CD4-positive, alpha-beta memory T cell (primary cell): ENCODE data around the gene PYM1. TPM values are rescaled to one million over a fixed set of nuclear protein-coding genes. Genes with fewer than 3 reads are reported as not detected.

Source experiments
- CTCF ChIA-PET: fragments of 350-600 bp; sonication (Branson Sonifier 250); formaldehyde crosslinking; loops from one replicate; lab custom pipeline; 2021; ENCODE audit warnings: inconsistent platforms; ENCODE audit not compliant: partially characterized antibody; lab: Charles Lee
- POLR2A ChIA-PET: fragments of 350-600 bp; sonication (Branson Sonifier 250); formaldehyde crosslinking; loops from one replicate; lab custom pipeline; 2021; ENCODE audit not compliant: partially characterized antibody; lab: Charles Lee
- DNase-seq, 5 donors: peaks; one replicate each; pipeline versions ENCODE4 v3.0.0 to v3.0.0-alpha.2; 2020 to 2022; ENCODE audit warnings: mixed read lengths in 1 of 5
- H3K27ac ChIP-seq: one replicate; pipeline ENCODE4 v1.7.0; 2013; ENCODE audit warnings: low read depth, low read length
- H3K27me3 ChIP-seq: 2 replicates; pipeline ENCODE4 v1.7.0; 2013; ENCODE audit warnings: mild to moderate bottlenecking, low read length, moderate library complexity; ENCODE audit not compliant: insufficient read depth
- H3K36me3 ChIP-seq: 2 replicates; pipeline ENCODE4 v1.7.0; 2013; ENCODE audit warnings: mild to moderate bottlenecking, low read length, moderate library complexity; ENCODE audit not compliant: insufficient read depth
- H3K4me1 ChIP-seq: 2 replicates; pipeline ENCODE4 v1.7.0; 2013; ENCODE audit warnings: mild to moderate bottlenecking, low read length, moderate library complexity; ENCODE audit not compliant: insufficient read depth
- H3K4me3 ChIP-seq, 2 donors: one replicate each; pipeline ENCODE4 v1.7.0; 2013; ENCODE audit warnings: low read length in 2 of 2, mild to moderate bottlenecking in 1 of 2
- H3K9me3 ChIP-seq, 2 donors: one replicate each; pipeline ENCODE4 v1.7.0; 2013; ENCODE audit warnings: low read length in 2 of 2, control low read depth in 1 of 2; ENCODE audit not compliant: control insufficient read depth in 1 of 2
- H3K27ac Mint-ChIP-seq, 7 donors: one replicate each; pipeline ENCODE4 v1.8.0; 2020 to 2021; ENCODE audit warnings: mixed read lengths in 7 of 7, mild to moderate bottlenecking in 6 of 7, inconsistent platforms in 3 of 7, moderate library complexity in 3 of 7
- H3K27me3 Mint-ChIP-seq, 2 donors: one replicate each; pipeline ENCODE4 v1.8.0; 2020 to 2021; ENCODE audit warnings: mixed read lengths in 2 of 2
- H3K36me3 Mint-ChIP-seq, 2 donors: one replicate each; pipeline ENCODE4 v1.8.0; 2020 to 2021; ENCODE audit warnings: mixed read lengths in 2 of 2, inconsistent platforms in 1 of 2, mild to moderate bottlenecking in 1 of 2
- H3K4me1 Mint-ChIP-seq, 4 donors: one replicate each; pipeline ENCODE4 v1.8.0; 2020 to 2021; ENCODE audit warnings: mixed read lengths in 4 of 4, mild to moderate bottlenecking in 1 of 4
- H3K4me3 Mint-ChIP-seq, 8 donors: one replicate each; pipeline ENCODE4 v1.8.0; 2020 to 2021; ENCODE audit warnings: mixed read lengths in 8 of 8, mild to moderate bottlenecking in 7 of 8, moderate library complexity in 6 of 8, inconsistent platforms in 3 of 8
- H3K9me3 Mint-ChIP-seq, 8 donors: one replicate each; pipeline ENCODE4 v1.8.0; 2020 to 2021; ENCODE audit warnings: mixed read lengths in 8 of 8, mild to moderate bottlenecking in 5 of 8, inconsistent platforms in 3 of 8, moderate library complexity in 1 of 8
- intact Hi-C: fragments of 100-400 bp; cut with micrococcal nuclease; formaldehyde crosslinking; loops from one replicate; pipeline ENCODE4 v1.15.1; 2023
- polyA plus RNA-seq, 2 donors: library from polyadenylated mRNA; unstranded; fragments of 300-500 nt; fragmentation: Illumina TruSeq; gene quantifications; one replicate each; pipeline ENCODE4 v1.2.3, GENCODE V29; 2021
- total RNA-seq, 2 experiments: library from RNA; stranded (reverse); gene quantifications; one replicate each; pipeline ENCODE4 v1.2.3, GENCODE V29; 2021

Gene PYM1
- total and polyA plus RNA-seq, 4 experiments from 2014 or later: 35.7 to 86.9 (median 57.2) TPM

DNA sequence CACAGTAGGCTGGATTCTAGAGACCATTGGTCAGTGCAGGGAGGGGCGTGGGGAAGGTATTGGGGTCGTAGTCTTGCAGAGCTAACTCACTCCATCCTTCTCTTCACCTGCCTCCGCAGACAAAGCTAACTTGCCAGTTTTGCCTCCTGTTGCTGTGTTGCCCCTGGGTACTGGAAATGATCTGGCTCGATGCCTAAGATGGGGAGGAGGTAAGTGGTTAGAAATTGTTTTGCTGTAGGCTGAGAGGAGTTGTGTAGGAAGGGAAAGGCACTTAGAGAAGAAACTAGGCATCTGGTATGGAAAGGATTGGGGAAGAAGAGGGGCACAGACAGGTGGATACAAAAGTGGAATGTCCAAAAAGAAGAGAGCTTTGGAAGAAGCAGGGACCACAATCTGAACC lies 14.4 kb upstream of the PYM1 start:
- no peaks in the 10 kb centered on the region for H3K27me3 ChIP-seq
- no peak overlapping the region for H3K4me3 ChIP-seq
- peak overlapping the region; percentile 12 for H3K27ac ChIP-seq
- intact Hi-C loops: no loop called here
- peak overlapping the region; percentile 23 to 90 (median 68) for H3K27ac Mint-ChIP-seq
- H3K4me1 ChIP-seq: peaks cover 48% of the 10 kb centered on the region
- H3K27me3 Mint-ChIP-seq: no peaks in the 10 kb centered on the region
- ChIA-PET CTCF (interaction anchor here (1.2 to 5.2 kb wide), 4 partner anchors 13 to 203 kb away, joined by 4 to 48 read pairs (median 6); partner anchors contain the start of genes ORMDL2 and SARNP), POLR2A (interaction anchor here (1.0 to 47.8 kb wide), 5 partner anchors 2 to 162 kb away, joined by 3 to 1214 read pairs (median 4); partner anchors contain the start of genes DGKA, ORMDL2, PYM1 and RAB5B)
- peaks cover 90% of the 10 kb centered on the region for H3K36me3 ChIP-seq
- H3K36me3 Mint-ChIP-seq: peaks cover 93 to 94% of the 10 kb centered on the region in 2 donors
- peak overlapping the region in 1 of 8 donors; percentile 63 for H3K4me3 Mint-ChIP-seq
- no peak for DNase-seq
- H3K4me1 Mint-ChIP-seq: peaks cover 47 to 84% (median 52%) of the 10 kb centered on the region in 4 donors
- no peaks in the 10 kb centered on the region for H3K9me3 Mint-ChIP-seq
- no peaks in the 10 kb centered on the region for H3K9me3 ChIP-seq

DNA sequence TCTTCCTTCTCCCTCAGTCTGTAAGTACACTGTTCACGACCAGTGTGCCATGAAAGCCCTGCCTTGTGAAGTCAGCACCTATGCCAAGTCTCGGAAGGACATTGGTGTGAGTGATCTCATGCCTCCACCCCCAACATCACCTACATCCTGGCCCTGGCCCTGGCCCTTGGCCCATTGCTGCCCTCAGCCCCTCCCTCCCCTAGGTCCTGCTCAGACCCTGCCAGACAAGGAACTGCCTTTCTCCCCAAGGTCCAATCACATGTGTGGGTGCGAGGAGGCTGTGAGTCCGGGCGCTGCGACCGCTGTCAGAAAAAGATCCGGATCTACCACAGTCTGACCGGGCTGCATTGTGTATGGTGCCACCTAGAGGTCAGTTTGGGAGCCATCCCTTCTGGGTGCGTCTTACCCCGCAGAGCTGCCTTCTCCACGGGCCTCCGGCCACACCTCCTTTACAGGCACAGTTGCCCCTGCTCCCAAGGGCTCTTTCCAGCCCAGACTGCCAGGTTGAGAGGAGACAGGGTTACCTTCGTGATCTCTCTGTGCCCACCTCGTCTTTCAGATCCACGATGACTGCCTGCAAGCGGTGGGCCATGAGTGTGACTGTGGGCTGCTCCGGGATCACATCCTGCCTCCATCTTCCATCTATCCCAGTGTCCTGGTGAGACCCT lies 12.5 kb upstream of the PYM1 start:
- Mint-ChIP-seq H3K27me3 (no peaks in the 10 kb centered on the region), H3K9me3 (no peaks in the 10 kb centered on the region), H3K27ac (peak overlapping the region; percentile 82 to 96 (median 92)), H3K4me3 (peak overlapping the region in 7 of 8 donors; percentile 32 to 76 (median 62)), H3K36me3 (peaks cover 93 to 94% of the 10 kb centered on the region in 2 donors), H3K4me1 (peaks cover 56 to 89% (median 66%) of the 10 kb centered on the region in 4 donors)
- CTCF ChIA-PET: interaction anchor here (0.5 to 7.5 kb wide), 30 partner anchors 9 to 211 kb away, joined by 3 to 107 read pairs (median 5); partner anchors contain the start of genes CD63, DGKA, DNAJC14 and ORMDL2
- Histone ChIP-seq H3K27ac (peak overlapping the region; percentile 48), H3K27me3 (no peaks in the 10 kb centered on the region), H3K36me3 (peaks cover 90% of the 10 kb centered on the region), H3K9me3 (no peaks in the 10 kb centered on the region), H3K4me1 (peaks cover 66% of the 10 kb centered on the region), H3K4me3 (peak overlapping the region in 1 of 2 donors; percentile 4)
- POLR2A ChIA-PET: interaction anchor here (1.0 to 47.8 kb wide), 13 partner anchors 3 to 210 kb away, joined by 3 to 1214 read pairs (median 6); partner anchors contain the start of genes CD63, DGKA, DNAJC14 and GDF11
- intact Hi-C loops: loop anchor here (1.0 kb wide), 4 partner anchors 10 to 202 kb away; partner anchors contain the start of gene SARNP
- peak; percentile 83 to 86 (median 84) for DNase-seq

DNA sequence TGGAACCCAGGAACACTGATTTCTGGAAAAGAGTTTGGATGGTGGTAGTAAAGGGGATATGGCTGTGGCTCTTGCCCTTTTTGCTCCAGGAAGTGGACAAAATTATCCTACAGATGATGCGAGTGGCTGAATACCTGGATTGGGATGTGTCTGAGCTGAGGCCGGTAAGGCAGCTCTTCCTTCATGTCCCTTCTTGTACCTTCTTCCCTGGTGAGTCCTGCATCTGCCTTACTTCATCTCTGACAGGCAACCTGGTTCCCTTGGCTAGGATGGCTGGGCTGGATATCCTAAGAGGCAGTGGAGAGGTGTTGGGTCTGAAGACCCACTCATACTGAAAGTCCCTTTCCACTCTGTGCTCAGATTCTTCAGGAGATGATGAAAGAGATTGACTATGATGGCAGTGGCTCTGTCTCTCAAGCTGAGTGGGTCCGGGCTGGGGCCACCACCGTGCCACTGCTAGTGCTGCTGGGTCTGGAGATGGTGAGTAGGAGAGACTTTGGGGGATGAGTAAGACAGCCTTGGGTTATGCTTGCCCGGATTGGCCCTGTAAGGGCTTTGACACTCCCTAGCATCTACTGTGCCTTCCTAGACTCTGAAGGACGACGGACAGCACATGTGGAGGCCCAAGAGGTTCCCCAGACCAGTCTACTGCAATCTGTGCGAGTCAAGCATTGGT lies 11.3 kb upstream of the PYM1 start:
- H3K36me3 ChIP-seq: peaks cover 80% of the 10 kb centered on the region
- POLR2A ChIA-PET: interaction anchor here (0.5 to 47.8 kb wide), 18 partner anchors 5 to 282 kb away, joined by 3 to 1214 read pairs (median 4); partner anchors contain the start of genes CD63, DGKA, DNAJC14 and GDF11
- H3K27ac ChIP-seq: peak overlapping the region; percentile 5
- no peak overlapping the region for H3K4me3 ChIP-seq
- H3K9me3 ChIP-seq: no peaks in the 10 kb centered on the region
- intact Hi-C loops: no loop called here
- H3K27me3 ChIP-seq: no peaks in the 10 kb centered on the region
- Mint-ChIP-seq H3K4me1 (peaks cover 64 to 92% (median 75%) of the 10 kb centered on the region in 4 donors), H3K27ac (peak overlapping the region; percentile 75 to 96 (median 92)), H3K9me3 (no peaks in the 10 kb centered on the region), H3K36me3 (peaks cover 89 to 95% of the 10 kb centered on the region in 2 donors), H3K4me3 (peak overlapping the region in 5 of 8 donors; percentile 11 to 70 (median 43)), H3K27me3 (no peaks in the 10 kb centered on the region)
- DNase-seq: no peak
- peaks cover 79% of the 10 kb centered on the region for H3K4me1 ChIP-seq
- CTCF ChIA-PET: interaction anchor here (0.9 to 7.5 kb wide), 19 partner anchors 8 to 210 kb away, joined by 3 to 107 read pairs (median 7); partner anchors contain the start of genes CD63, DGKA, DNAJC14 and ORMDL2

DNA sequence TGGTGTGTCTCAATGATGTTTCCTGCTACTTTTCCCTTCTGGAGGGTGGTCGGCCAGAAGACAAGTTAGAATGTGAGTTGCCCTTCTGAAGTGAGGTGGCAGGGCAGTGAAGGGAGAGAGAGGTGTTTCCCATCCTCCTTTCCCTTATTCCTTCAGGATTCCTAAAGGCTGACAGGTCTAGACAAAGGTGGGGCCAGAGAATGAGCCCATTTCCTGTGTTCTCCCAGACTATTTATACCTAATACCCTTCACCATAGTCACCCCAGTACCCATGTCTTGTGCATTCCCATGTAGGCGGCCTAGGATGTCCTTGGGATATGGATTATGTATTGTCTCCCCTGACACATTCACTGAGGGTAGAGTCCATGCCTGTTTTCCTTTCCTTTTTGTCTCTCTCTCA lies 10.3 kb upstream of the PYM1 start:
- Mint-ChIP-seq H3K4me1 (peaks cover 70 to 98% (median 82%) of the 10 kb centered on the region in 4 donors), H3K4me3 (peak overlapping the region in 6 of 8 donors; percentile 1 to 52 (median 18)), H3K9me3 (no peaks in the 10 kb centered on the region), H3K27me3 (no peaks in the 10 kb centered on the region), H3K27ac (peak overlapping the region; percentile 75 to 96 (median 92)), H3K36me3 (peaks cover 86 to 92% of the 10 kb centered on the region in 2 donors)
- POLR2A ChIA-PET: interaction anchor here (0.9 to 47.8 kb wide), 10 partner anchors 6 to 199 kb away, joined by 3 to 1214 read pairs (median 10); partner anchors contain the start of genes DGKA, DNAJC14, ORMDL2 and PYM1
- Histone ChIP-seq H3K9me3 (no peaks in the 10 kb centered on the region), H3K4me3 (no peak overlapping the region), H3K36me3 (peaks cover 78% of the 10 kb centered on the region), H3K4me1 (peaks cover 89% of the 10 kb centered on the region), H3K27me3 (no peaks in the 10 kb centered on the region), H3K27ac (peak overlapping the region; percentile 88)
- CTCF ChIA-PET: interaction anchor here (0.7 to 7.5 kb wide), 9 partner anchors 11 to 199 kb away, joined by 3 to 107 read pairs (median 15); partner anchors contain the start of genes ORMDL2, PYM1, RAB5B and SARNP
- intact Hi-C loops: no loop called here
- DNase-seq: no peak

DNA sequence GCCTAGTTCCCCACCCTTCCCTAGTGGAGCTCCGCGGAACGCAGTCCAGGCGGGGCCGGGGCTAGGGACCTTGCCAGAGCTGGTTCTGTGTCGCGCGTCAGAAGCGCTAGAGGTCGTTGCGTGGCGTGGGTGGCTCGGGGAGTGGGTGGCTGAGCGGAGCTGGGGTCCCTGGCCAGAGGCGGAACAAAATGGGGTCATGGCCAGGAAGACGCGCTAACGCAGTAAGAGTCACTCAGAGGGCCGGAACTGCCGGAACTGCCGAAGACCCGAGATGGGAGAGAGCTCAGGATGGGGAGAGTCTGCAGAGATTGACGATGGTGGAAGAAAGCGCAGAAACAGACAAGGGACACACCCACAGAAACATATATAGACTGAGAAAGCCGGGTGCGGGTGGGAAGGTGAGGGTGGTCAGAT lies 8.1 kb upstream of the PYM1 start:
- H3K4me3 Mint-ChIP-seq: peak overlapping the region; percentile 97 to 100 (median 99)
- intact Hi-C loops: no loop called here
- CTCF ChIA-PET: interaction anchor here (0.7 to 7.5 kb wide), 13 partner anchors 9 to 198 kb away, joined by 3 to 107 read pairs (median 4); partner anchors contain the start of gene PYM1
- Histone ChIP-seq H3K9me3 (no peaks in the 10 kb centered on the region), H3K27me3 (no peaks in the 10 kb centered on the region), H3K27ac (peak overlapping the region; percentile 88), H3K4me3 (peak overlapping the region; percentile 87 to 95), H3K36me3 (peaks cover 55% of the 10 kb centered on the region), H3K4me1 (peaks cover 84% of the 10 kb centered on the region)
- no peaks in the 10 kb centered on the region for H3K27me3 Mint-ChIP-seq
- H3K27ac Mint-ChIP-seq: peak overlapping the region; percentile 93 to 98 (median 96)
- H3K36me3 Mint-ChIP-seq: peaks cover 81 to 89% of the 10 kb centered on the region in 2 donors
- peaks cover 0 to 3% (median 0%) of the 10 kb centered on the region in 8 donors for H3K9me3 Mint-ChIP-seq
- H3K4me1 Mint-ChIP-seq: peaks cover 62 to 94% (median 73%) of the 10 kb centered on the region in 4 donors
- peak in 3 of 5 donors; percentile 28 to 45 (median 31) for DNase-seq
- POLR2A ChIA-PET: interaction anchor here (0.7 to 47.8 kb wide), 12 partner anchors 8 to 211 kb away, joined by 3 to 1214 read pairs (median 32); partner anchors contain the start of genes CD63, DGKA, DNAJC14 and GDF11

DNA sequence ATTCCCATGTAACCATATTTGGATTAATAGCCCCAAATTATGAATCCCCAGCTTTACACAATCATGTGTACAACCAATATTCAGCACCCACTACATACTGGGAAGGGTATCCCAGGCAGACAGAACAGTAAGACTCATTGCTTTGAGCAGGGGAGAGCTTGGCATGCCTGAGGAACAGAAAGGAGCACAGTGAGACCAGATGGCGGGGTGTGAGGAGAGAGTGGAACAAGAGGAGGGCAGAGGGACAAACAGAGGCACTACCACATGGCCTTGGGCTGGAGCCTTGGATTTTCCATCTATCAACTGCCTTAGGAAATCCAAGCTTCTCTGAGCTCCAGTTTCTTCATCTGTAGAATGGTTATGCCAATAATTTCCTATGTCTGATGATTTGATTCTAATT lies 7.1 kb upstream of the PYM1 start:
- Mint-ChIP-seq H3K9me3 (peaks cover 0 to 3% (median 0%) of the 10 kb centered on the region in 8 donors), H3K4me1 (peaks cover 56 to 94% (median 67%) of the 10 kb centered on the region in 4 donors), H3K4me3 (peak overlapping the region; percentile 97 to 100 (median 99)), H3K27ac (peak overlapping the region; percentile 93 to 98 (median 96)), H3K27me3 (no peaks in the 10 kb centered on the region), H3K36me3 (peaks cover 71 to 84% of the 10 kb centered on the region in 2 donors)
- H3K27me3 ChIP-seq: no peaks in the 10 kb centered on the region
- DNase-seq: no peak
- CTCF ChIA-PET: interaction anchor here (0.9 to 7.5 kb wide), 12 partner anchors 8 to 195 kb away, joined by 3 to 107 read pairs (median 6); partner anchors contain the start of genes DNAJC14, ORMDL2, PYM1 and SARNP
- POLR2A ChIA-PET: interaction anchor here (1.0 to 47.8 kb wide), 7 partner anchors 9 to 192 kb away, joined by 3 to 1214 read pairs (median 201); partner anchors contain the start of genes DGKA, DNAJC14, GDF11 and ORMDL2
- H3K27ac ChIP-seq: peak overlapping the region; percentile 88
- intact Hi-C loops: no loop called here
- H3K36me3 ChIP-seq: peaks cover 46% of the 10 kb centered on the region
- peaks cover 82% of the 10 kb centered on the region for H3K4me1 ChIP-seq
- peak overlapping the region; percentile 87 to 95 for H3K4me3 ChIP-seq
- no peaks in the 10 kb centered on the region for H3K9me3 ChIP-seq
